HG02571 (cell line): ENCODE data around the gene DENND1A.

Experiments used
- ATAC-seq: cut with Tn5 transposase; IDR thresholded peaks from one replicate; pipeline ENCODE4 v1.9.1; 2021; ENCODE audit warnings: mild to moderate bottlenecking, moderate library complexity; ENCODE audit not compliant: unreplicated experiment

The DENND1A gene

GRCh38 chr9:123660691-123661466 lies 269.0 kb downstream of the DENND1A start:
- no peak for ATAC-seq

GRCh38 chr9:123659358-123659757 lies 270.6 kb downstream of the DENND1A start:
- no peak for ATAC-seq

GRCh38 chr9:123658792-123659191 lies 271.1 kb downstream of the DENND1A start:
- no peak for ATAC-seq

GRCh38 chr9:123657941-123658340 lies 272.0 kb downstream of the DENND1A start:
- ATAC-seq: no peak

GRCh38 chr9:123657099-123657498 lies 272.8 kb downstream of the DENND1A start:
- no peak for ATAC-seq

- ATAC-seq: no peak
These were observed 273.4 kb downstream of the DENND1A start for GRCh38 chr9:123656565-123656964.

GRCh38 chr9:123655681-123656423 lies 274.1 kb downstream of the DENND1A start:
- ATAC-seq: no peak

GRCh38 chr9:123654994-123655637 lies 274.8 kb downstream of the DENND1A start:
- ATAC-seq: no peak

- ATAC-seq: no peak
These were observed 275.5 kb downstream of the DENND1A start for GRCh38 chr9:123654218-123654993.

GRCh38 chr9:123652416-123652815 lies 277.5 kb downstream of the DENND1A start:
- ATAC-seq: no peak

- no peak for ATAC-seq
These were observed 278.1 kb downstream of the DENND1A start for GRCh38 chr9:123651871-123652270.

GRCh38 chr9:123651273-123651672 lies 278.7 kb downstream of the DENND1A start:
- ATAC-seq: no peak

GRCh38 chr9:123649909-123650308 lies 280.0 kb downstream of the DENND1A start:
- no peak for ATAC-seq

- no peak for ATAC-seq
These were observed 282.8 kb downstream of the DENND1A start for GRCh38 chr9:123647145-123647544.

GRCh38 chr9:123645762-123646161 lies 284.2 kb downstream of the DENND1A start:
- ATAC-seq: no peak

- ATAC-seq: no peak
These were observed 284.8 kb downstream of the DENND1A start for GRCh38 chr9:123645126-123645525.

GRCh38 chr9:123643518-123643917 lies 286.4 kb downstream of the DENND1A start:
- no peak for ATAC-seq

GRCh38 chr9:123642291-123643278 lies 287.3 kb downstream of the DENND1A start:
- ATAC-seq: no peak

- no peak for ATAC-seq
These were observed 289.1 kb downstream of the DENND1A start for GRCh38 chr9:123640792-123641222.

GRCh38 chr9:123639743-123640142 lies 290.2 kb downstream of the DENND1A start:
- no peak for ATAC-seq
